GM06990 (cell line): ENCODE measurements around the gene ADGRF5.
"Not testable (repeated sequence)": the region's sequence is repeated elsewhere in the genome, so short reads cannot be mapped to it uniquely, and the experiment has no call there.

Source experiments
- DNase-seq: peaks from one replicate; pipeline ENCODE4 v3.0.0-alpha.2; 2011; ENCODE audit not compliant: insufficient read length; ENCODE audit errors: extremely low read depth
- H3K27me3 ChIP-seq: replicated peaks from 2 replicates; pipeline ENCODE4 v1.6.0; 2011; ENCODE audit warnings: low read length; ENCODE audit not compliant: control insufficient read depth, insufficient read depth
- H3K36me3 ChIP-seq: 2 replicates; pipeline ENCODE4 v1.5.1; 2011; ENCODE audit warnings: low read length; ENCODE audit not compliant: control insufficient read depth, insufficient read depth
- H3K4me3 ChIP-seq: replicated peaks from 2 replicates; pipeline ENCODE4 v1.5.1; 2011; ENCODE audit warnings: low read depth, mild to moderate bottlenecking, control low read depth, low read length
- CTCF ChIP-seq: IDR thresholded peaks from 2 replicates; pipeline ENCODE4 v1.5.1; 2011; ENCODE audit warnings: low read length, control low read depth, mild to moderate bottlenecking, inconsistent platforms; ENCODE audit not compliant: insufficient read depth, poor library complexity, severe bottlenecking

The ADGRF5 gene

GRCh38 chr6:46876126-46876525, 45.6 kb downstream of the ADGRF5 start:
- H3K36me3 ChIP-seq, result no peaks in the 10 kb centered on the region
- H3K27me3 ChIP-seq, result peaks cover 2% of the 10 kb centered on the region; the same call in 1 of the 2 replicates
- no peak for DNase-seq
- no peak overlapping the region for H3K4me3 ChIP-seq
- TF ChIP-seq CTCF, result no peak

- Histone ChIP-seq H3K4me3 (no peak overlapping the region), H3K36me3 (no peaks in the 10 kb centered on the region), H3K27me3 (no peaks in the 10 kb centered on the region)
- no peak for TF ChIP-seq CTCF
- DNase-seq, result no peak
Measured at GRCh38 chr6:46867411-46867810, 54.3 kb downstream of the ADGRF5 start.

GRCh38 chr6:46865221-46865620, 56.5 kb downstream of the ADGRF5 start:
- H3K36me3 ChIP-seq, result no peaks in the 10 kb centered on the region
- no peak overlapping the region for H3K4me3 ChIP-seq
- no peak for DNase-seq
- no peaks in the 10 kb centered on the region for H3K27me3 ChIP-seq
- TF ChIP-seq CTCF, result no peak

GRCh38 chr6:46863791-46864190, 57.9 kb downstream of the ADGRF5 start:
- Histone ChIP-seq H3K27me3 (no peaks in the 10 kb centered on the region), H3K4me3 (no peak overlapping the region), H3K36me3 (no peaks in the 10 kb centered on the region)
- no peak for DNase-seq
- TF ChIP-seq CTCF, result no peak

GRCh38 chr6:46862381-46862780, 59.4 kb downstream of the ADGRF5 start:
- H3K4me3 ChIP-seq, result no peak overlapping the region
- no peak for TF ChIP-seq CTCF
- H3K27me3 ChIP-seq, result no peaks in the 10 kb centered on the region
- no peak for DNase-seq
- H3K36me3 ChIP-seq, result no peaks in the 10 kb centered on the region

GRCh38 chr6:46855966-46856365, 65.8 kb downstream of the ADGRF5 start:
- DNase-seq, H3K36me3 ChIP-seq, H3K27me3 ChIP-seq, H3K4me3 ChIP-seq: not testable (repeated sequence)
- TF ChIP-seq CTCF, result peak; percentile 64

- DNase-seq, H3K27me3 ChIP-seq, H3K4me3 ChIP-seq, H3K36me3 ChIP-seq: not testable (repeated sequence)
Measured at GRCh38 chr6:46851576-46851975, 70.2 kb downstream of the ADGRF5 start.
